Epithelial cell of alveolus of lung (primary cell): ENCODE results near the gene BRS3. TPM values are rescaled to one million over a fixed set of nuclear protein-coding genes. Genes with fewer than 3 reads are reported as not detected.

Experiments
- total RNA-seq: library from RNA; depleted of rRNA; stranded (reverse); fragments of >200 nt; gene quantifications from 2 replicates; pipeline ENCODE4 v1.2.1, GENCODE V29; 2015

Gene BRS3
- total RNA-seq: not detected in 2 replicates

GRCh38 chrX:136487647-136488046, at the start of gene BRS3:
TSS of gene BRS3 (plus strand) at chrX:136487947. CDS start at chrX:136488115, 168 bp downstream.

GRCh38 chrX:136497556-136498052, 9.9 kb downstream of the BRS3 start, which contains the start of gene HTATSF1:
TSS of gene HTATSF1 (plus strand) at chrX:136497592. CDS start at chrX:136497685, 93 bp downstream.

GRCh38 chrX:136531951-136532350, 44.2 kb downstream of the BRS3 start, which contains the start of gene VGLL1:
TSS of gene VGLL1 (plus strand) at chrX:136532215. CDS start at chrX:136536021, 3,806 bp downstream.

Other genes with a start within 250 kb of the BRS3 start
- 7.7 and 12.2 TPM in 2 replicates for gene MAP7D3, start 236.5 kb upstream of the BRS3 start, total RNA-seq
- gene ADGRG4, start 187.0 kb upstream of the BRS3 start, total RNA-seq: not detected in 2 replicates
- gene HTATSF1, start 9.6 kb downstream of the BRS3 start, total RNA-seq: 27.4 and 28.8 TPM in 2 replicates
- not detected in 2 replicates for gene VGLL1, start 44.3 kb downstream of the BRS3 start, total RNA-seq
- not detected in 2 replicates for gene CD40LG, start 160.2 kb downstream of the BRS3 start, total RNA-seq